Upper lobe of right lung (tissue), 1 donor: ENCODE results near the gene OGA. TPM values are rescaled to one million over a fixed set of nuclear protein-coding genes. Genes with fewer than 3 reads are reported as not detected.

ENCODE experiments used
- ATAC-seq: fragments of 200-7000 bp; cut with Tn5 transposase; one replicate; pipeline ENCODE4 v1.9.1; 2020; ENCODE audit warnings: mild to moderate bottlenecking, moderate library complexity
- DNase-seq: peaks from one replicate; pipeline ENCODE4 v3.0.0-alpha.2; 2020
- H3K27ac ChIP-seq: fragments of 200-600 bp; one replicate; pipeline ENCODE4 v1.8.0; 2022
- H3K27me3 ChIP-seq: fragments of 200-600 bp; one replicate; pipeline ENCODE4 v1.8.0; 2022; ENCODE audit warnings: mild to moderate bottlenecking
- H3K36me3 ChIP-seq: fragments of 200-600 bp; one replicate; pipeline ENCODE4 v1.8.0; 2022
- H3K4me1 ChIP-seq: fragments of 200-600 bp; one replicate; pipeline ENCODE4 v1.8.0; 2022
- H3K4me3 ChIP-seq: fragments of 200-600 bp; one replicate; pipeline ENCODE4 v1.8.0; 2022; ENCODE audit warnings: mild to moderate bottlenecking
- H3K9me3 ChIP-seq: fragments of 200-600 bp; one replicate; pipeline ENCODE4 v1.8.0; 2022
- intact Hi-C: fragments of 100-400 bp; cut with DNase I; formaldehyde crosslinking; loops from one replicate; pipeline ENCODE4 v1.11.0; 2022
- total RNA-seq: library from RNA; stranded (reverse); fragmentation: NEBNext Ultra II Directional; extraction: Animal tissue kit (Norgen Biotek cat#: 25700); gene quantifications from one replicate; pipeline ENCODE4 v1.2.1, GENCODE V29; 2021
- TF ChIP-seq, protein P1 (sequence below): fragments of 200-600 bp; IDR thresholded peaks from one replicate; pipeline ENCODE4 v1.8.0; 2022; ENCODE audit warnings: antibody characterized with exemption
- donor health status: DM: no; HTN: yes; CAD: no; lungs with severe emphysema.

OGA gene
- total RNA-seq, 1 donor from 2014 or later, result 91.6 TPM

DNA sequence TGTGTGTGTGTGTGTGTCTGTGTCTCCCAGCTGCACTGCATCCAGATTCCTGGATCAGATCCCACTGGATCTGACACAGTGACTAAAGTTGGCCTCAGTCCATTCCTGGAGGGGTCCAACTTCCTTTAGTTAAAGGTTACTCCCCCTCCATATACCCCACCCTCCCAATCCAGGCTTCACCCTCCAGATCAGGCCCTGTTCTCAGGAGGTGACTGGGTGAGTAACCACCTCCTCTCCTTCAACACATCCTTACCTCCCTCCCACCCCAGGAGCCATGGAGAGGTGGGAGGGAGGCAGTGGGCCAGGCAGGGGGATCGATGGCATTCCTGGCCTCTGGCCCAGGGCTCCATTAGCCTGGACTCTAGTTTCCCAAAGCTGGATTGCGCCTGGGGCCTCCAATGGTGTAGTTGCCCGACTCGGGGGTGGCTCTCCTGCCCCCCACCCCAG is 14.1 kb upstream of the OGA start:
- no peak for ATAC-seq
- Histone ChIP-seq H3K4me1 (peaks cover 23% of the 10 kb centered on the region), H3K9me3 (no peaks in the 10 kb centered on the region), H3K27ac (no peak overlapping the region), H3K4me3 (no peak overlapping the region), H3K36me3 (no peaks in the 10 kb centered on the region), H3K27me3 (no peaks in the 10 kb centered on the region)
- DNase-seq, result peak; percentile 32
- intact Hi-C loops, result no loop called here
- TF ChIP-seq, protein P1, sequence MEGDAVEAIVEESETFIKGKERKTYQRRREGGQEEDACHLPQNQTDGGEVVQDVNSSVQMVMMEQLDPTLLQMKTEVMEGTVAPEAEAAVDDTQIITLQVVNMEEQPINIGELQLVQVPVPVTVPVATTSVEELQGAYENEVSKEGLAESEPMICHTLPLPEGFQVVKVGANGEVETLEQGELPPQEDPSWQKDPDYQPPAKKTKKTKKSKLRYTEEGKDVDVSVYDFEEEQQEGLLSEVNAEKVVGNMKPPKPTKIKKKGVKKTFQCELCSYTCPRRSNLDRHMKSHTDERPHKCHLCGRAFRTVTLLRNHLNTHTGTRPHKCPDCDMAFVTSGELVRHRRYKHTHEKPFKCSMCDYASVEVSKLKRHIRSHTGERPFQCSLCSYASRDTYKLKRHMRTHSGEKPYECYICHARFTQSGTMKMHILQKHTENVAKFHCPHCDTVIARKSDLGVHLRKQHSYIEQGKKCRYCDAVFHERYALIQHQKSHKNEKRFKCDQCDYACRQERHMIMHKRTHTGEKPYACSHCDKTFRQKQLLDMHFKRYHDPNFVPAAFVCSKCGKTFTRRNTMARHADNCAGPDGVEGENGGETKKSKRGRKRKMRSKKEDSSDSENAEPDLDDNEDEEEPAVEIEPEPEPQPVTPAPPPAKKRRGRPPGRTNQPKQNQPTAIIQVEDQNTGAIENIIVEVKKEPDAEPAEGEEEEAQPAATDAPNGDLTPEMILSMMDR, result no peak

DNA sequence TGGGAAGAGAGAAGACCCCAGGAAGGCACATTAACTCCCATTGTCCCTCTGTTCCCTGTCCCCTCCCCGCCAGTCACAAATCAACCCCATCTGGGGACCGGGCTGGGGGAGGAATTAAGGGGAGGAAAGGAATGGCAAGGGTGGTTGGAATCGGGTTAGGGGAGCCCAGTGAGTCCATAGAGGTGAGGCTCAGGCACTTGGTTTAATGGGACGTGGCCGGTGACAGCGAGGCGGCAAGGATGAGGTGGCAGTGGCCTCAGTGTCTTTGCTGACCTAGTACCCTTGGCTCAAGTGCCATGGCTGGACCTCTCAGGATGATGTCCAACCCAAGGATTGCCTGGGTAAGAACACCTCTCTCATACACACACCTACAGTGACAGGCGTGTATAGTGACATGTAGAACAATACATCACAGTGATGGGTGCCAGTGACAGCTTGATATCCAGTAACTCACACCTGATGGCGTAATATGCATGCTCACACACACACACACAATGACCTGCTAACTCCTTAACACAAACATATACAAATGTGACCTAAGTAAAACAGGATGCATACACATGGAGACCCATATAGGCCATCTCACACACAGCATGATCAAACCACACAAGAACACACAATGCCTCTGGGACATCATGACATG is 13.0 kb upstream of the OGA start:
- Histone ChIP-seq H3K4me3 (peak overlapping the region; percentile 58), H3K36me3 (no peaks in the 10 kb centered on the region), H3K4me1 (peaks cover 23% of the 10 kb centered on the region), H3K27me3 (no peaks in the 10 kb centered on the region), H3K9me3 (no peaks in the 10 kb centered on the region), H3K27ac (peak overlapping the region; percentile 3)
- TF ChIP-seq, protein P1, result no peak
- intact Hi-C loops, result no loop called here
- no peak for DNase-seq
- ATAC-seq, result no peak

DNA sequence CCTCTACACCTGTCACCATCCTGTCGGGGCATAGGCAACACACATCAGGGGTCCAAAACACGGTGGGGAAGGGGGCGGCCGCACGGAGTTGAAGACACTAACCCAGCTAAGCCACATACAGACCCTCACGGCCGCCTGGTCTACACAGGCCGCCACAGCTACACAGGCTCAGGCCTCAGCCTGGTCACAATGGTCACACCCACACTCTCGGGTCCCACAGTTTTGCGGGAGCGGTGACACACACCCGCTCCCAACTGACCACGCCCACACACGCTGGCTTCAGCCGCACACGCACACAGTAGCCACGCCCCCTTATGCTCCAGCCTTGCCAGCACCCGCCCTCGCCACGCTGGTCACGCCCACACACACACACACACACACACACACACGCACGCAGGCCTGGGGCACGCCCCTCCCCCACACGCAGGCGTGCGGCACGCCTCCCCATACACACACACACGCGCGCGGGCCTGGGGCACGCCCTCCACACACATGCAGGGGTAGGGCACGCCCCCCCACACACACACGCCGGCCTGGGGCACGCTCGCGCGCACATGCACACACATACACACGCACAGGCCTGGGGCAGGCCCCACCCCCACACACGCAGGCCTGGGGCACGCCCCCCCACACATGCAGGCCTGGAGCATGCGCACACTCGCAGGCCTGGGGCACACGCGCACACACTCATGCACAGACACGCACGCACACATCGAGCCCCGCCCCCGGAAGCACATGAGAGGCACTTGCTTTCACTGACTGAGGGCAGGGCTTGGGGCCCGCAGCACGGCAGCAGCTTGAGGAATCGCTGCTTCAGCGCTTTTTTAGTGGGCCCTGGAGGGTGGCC is 12.3 kb upstream of the OGA start:
- TF ChIP-seq, protein P1, result no peak
- Histone ChIP-seq H3K27me3 (no peaks in the 10 kb centered on the region), H3K36me3 (no peaks in the 10 kb centered on the region), H3K4me1 (peaks cover 23% of the 10 kb centered on the region), H3K4me3 (peak overlapping the region; percentile 58), H3K27ac (peak overlapping the region; percentile 3), H3K9me3 (no peaks in the 10 kb centered on the region)
- DNase-seq (peak; percentile 94), ATAC-seq (peak; percentile 88)
- intact Hi-C loops, result no loop called here

DNA sequence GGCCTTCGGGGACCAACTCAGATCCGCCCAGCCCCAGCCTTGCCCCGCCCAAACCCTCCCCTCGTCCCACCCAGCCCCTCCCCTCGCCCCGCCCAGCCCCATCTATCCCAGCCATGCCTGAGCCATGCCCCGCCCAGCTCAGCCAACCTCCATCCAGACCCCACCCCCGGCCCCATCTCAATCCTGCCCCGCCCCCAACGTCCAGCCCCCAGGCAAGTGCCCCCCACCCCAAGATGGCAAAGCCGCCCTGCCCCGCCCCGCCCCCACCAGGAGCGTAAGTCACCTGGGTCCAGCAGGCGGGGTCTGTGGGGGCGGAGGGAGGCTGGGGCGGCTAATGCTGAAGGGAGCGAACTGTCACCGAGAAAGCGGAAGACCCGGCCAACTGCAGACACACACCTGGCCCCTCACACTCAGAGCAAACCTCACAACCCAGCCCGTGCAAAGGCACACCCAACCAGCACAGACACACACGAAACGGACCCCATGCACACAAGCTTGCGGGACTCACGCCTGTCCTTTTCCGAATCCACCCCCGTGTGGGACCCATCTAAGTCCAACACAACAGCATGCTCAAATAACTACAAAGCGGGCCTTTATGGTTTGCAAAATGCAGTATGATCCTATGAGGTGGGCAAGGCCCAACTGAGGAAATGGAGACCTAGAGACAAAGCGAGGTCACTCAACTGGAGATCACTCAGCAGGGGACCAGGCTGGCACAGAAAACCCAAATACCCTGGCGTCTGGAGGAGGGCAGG is 11.5 kb upstream of the OGA start:
- intact Hi-C loops, result no loop called here
- peak; percentile 76 for DNase-seq
- Histone ChIP-seq H3K4me3 (peak overlapping the region; percentile 58), H3K27ac (no peak overlapping the region), H3K4me1 (peaks cover 22% of the 10 kb centered on the region), H3K36me3 (no peaks in the 10 kb centered on the region), H3K27me3 (no peaks in the 10 kb centered on the region), H3K9me3 (no peaks in the 10 kb centered on the region)
- TF ChIP-seq, protein P1, result no peak
- no peak for ATAC-seq

DNA sequence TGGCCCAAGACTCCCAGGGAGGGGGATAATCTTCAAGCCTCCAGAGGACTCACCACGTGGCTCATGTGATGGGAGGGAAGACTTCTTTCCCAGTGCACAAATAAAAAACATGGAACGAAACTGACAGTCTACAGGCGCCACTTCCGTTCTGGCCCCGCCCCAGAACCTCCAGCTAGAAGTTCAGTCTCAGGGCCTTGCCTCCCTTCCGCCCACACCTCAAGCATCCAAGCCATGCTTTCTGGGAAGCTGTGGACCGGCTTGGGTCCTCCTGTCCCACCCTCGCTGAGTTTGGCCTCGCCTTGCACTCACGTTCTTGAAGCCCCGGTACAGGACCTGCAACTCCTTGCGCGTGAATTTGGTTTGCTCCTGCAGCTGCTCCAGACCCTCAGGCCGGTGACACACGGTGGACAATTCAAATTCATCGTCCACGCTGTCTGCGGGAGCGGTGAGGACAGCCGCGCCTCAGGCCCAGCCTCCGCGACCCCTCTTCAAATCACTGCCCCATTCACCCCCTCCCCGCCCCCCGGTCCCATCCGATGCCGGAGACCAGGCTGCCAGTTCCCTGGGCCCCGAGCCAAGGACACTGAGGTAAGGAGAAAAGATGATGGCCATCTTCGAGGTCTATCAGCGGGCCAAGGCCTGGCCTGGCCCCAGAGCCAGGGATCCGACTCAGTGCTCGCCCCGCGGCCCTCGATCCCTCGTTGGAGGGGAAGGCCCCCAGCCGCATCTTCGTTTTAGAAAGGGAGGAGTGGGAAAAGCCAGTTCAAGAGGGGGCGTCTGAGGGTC is 10.7 kb upstream of the OGA start:
- Histone ChIP-seq H3K36me3 (no peaks in the 10 kb centered on the region), H3K4me1 (peaks cover 16% of the 10 kb centered on the region), H3K4me3 (no peak overlapping the region), H3K27ac (no peak overlapping the region), H3K27me3 (no peaks in the 10 kb centered on the region), H3K9me3 (no peaks in the 10 kb centered on the region)
- DNase-seq (peak; percentile 64), ATAC-seq (no peak)
- intact Hi-C loops, result no loop called here
- TF ChIP-seq, protein P1, result no peak
